Kidney tubule cell (primary cell): ENCODE results near the gene HCK.
A peak's percentile ranks its signal among the peaks of the same experiment; 100 is the strongest.

ENCODE experiments used
- DNase-seq: peaks from one replicate; pipeline ENCODE4 v3.0.0-alpha.2; 2018; ENCODE audit warnings: low spot score

HCK gene

DNA sequence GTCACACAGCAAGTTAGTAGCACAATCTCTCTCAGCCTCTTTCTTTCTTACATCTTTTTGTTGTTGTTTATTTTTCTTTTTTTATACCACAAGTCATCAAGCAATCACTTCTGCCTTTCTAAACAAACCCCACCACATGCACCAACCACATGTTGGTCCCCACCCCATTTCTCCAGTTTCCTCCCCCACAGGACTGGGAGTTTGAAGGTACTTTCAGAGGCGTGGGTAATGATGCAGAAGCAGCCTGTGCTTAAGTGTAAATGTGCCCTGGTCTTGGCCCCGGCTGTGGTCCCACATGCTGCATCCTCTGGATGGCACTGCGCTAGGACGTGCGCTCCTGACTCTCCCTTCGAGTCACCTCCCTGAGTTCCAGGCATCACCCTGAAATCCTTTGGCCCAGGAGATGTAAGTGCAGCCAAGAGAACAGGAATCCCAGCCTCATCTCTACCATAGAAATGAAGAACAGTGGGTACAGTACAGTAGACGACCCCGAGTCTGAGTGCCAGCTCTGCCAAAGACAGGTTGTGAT lies 5.7 kb downstream of the HCK start:
- DNase-seq = no peak

DNA sequence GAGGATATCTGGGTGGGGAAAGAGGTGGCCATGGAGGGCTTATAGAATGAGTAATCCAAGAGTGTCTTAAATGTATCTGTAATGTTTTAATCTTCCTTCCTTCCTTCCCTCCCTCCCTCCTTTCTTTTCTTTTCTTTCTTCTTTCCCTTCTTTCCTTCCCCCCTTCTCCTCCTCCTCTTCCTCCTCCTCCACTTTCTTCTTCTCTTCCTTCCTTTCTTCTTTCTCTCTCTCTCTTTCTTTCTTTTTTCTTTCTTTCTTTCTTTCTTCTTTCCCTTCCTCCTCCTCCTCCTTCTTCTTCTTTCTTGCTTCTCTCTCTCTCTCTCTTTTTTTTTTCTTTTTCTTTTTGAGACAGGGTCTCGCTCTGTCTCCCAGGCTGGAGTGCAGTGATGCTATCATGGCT lies 7.1 kb downstream of the HCK start:
- DNase-seq = no peak

DNA sequence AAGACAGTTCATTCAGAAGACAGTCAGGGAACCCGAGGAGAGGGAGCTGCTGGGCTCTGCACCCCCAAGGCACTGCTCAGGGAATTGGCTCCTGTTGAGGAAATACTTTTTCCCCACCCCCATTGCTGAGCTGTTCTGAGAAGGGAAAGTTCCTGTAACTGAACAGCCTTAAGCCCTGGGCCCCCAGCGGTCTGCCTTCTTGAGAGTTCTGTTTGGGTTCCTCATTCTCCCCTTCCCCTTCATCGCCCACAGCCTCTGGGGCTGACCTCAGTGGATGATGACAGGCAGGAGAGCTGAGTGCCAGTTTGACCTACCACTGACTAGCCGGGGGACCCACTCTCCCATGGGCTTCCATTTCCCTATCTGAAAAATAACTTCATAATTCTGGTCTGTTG lies 10.7 kb downstream of the HCK start:
- DNase-seq = no peak

DNA sequence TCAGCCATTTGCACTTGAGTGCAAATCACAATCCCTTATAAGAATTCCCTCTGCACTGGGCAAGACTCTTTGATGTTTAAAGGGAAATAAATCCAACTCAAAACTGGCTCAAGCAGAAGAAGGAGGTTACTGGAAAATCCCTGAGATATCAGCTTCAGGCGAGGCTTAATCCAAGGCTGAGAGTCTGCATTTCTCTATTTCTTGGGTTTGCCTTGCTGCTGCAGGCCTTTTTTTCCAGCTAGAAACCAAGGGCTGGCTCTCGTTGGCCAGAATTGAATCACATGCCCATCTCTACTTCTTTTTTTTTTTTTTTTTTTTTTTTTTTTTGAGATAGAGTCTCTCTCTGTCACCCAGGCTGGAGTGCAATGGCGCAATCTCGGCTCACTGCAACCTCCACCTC lies 11.7 kb downstream of the HCK start:
- no peak for DNase-seq

DNA sequence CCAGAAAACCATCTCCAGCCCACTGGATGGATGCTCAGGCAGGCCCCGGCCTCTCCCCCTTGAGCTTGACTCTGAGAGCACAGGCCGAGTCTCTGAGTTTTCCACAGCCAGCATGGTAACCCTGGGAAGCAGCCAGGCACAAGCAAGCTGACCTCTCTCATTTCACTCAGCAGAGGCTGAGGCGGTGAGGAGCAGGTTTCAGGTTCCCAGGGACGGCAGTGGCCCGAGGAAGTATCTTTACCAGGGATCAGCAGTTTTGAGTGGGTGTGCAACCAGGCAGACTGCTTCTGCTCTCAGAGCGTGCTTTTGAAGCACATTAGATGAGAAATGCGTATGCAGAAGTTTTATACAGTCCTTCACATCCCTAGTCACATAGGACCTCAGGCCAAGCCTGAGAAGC lies 12.6 kb downstream of the HCK start:
- DNase-seq = no peak

DNA sequence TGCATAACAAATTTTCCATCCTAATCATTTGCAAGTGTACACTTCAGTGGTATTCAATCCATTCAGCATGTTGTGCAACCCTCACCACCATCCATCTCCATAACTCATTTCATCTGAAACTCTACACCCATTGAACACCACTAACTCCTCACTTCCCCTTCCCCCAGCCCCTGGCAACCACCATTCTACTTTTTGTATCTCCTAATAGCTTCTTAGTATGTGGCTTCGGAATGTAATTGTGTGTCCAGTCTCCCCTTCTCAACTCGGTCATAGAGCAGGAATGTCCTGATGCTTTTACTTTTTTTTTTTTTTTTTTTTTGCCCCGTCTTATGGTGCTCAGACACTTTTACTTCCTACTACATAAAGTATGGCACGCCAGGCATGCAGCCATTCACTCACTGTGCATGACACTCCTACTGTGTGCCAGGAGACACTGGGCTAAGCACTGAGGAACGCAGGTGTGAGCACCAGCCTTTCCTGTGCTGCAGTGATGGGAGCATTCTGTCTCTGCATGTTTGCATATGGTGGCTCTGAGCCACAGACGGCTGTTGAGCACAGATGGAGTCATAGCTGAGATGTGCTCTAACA lies 15.3 kb downstream of the HCK start:
- peak; percentile 62 for DNase-seq

DNA sequence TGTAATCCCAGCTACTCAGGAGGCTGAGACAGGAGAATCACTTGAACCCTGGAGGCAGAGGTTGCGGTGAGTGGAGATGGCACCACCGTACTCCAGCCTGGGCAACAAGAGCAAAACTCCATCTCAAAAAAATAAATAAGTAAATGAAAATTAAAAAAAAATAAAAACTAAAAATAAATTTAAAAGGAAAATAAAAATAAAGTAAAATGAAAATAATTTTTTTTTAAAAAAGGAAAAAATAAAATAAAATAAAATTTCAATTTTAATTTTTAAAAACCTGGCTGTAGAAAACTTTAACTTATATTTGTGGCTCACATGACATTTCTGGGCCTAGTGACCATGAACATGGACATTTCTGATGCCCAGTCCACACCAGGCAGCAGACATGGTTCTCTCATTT lies 16.1 kb downstream of the HCK start:
- no peak for DNase-seq

DNA sequence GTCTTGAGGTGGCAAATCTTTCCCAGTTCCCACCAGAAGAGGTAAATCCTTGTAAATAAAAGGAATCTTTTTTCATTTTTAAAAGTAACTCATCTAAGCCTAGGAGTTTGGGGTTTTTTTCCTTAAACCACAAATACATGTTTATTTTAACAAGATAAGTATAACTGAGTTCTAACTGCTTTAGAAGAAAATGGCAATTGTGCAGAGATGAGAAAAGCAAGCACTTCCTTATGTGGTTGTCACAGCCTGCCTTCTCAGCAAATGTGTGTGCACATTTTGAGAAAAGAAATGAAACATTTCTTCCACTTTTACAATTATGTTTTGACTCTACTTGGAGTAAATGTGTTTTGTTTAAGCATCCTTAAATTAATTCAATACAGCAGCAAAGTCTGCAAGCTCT lies 17.7 kb downstream of the HCK start:
- no peak for DNase-seq

DNA sequence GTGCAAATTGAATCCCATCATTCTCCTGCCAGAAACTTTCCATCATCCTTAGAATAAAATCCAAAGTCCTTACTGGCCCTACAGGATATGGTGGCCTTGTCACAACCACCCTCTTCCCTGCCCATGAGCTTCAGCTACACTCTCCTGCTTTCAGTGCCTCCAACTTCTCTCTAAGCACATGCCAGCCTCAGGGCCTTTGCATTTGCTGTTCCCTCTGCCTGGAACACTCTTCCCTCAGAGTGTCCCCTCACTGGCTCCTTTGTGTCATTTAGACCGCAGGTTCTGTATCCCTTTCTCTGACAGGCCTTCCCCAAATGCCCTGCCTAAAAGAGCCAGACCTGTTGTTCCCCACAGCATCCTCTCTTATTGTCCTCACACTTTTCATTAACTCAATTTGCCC lies 18.2 kb downstream of the HCK start:
- DNase-seq = no peak

DNA sequence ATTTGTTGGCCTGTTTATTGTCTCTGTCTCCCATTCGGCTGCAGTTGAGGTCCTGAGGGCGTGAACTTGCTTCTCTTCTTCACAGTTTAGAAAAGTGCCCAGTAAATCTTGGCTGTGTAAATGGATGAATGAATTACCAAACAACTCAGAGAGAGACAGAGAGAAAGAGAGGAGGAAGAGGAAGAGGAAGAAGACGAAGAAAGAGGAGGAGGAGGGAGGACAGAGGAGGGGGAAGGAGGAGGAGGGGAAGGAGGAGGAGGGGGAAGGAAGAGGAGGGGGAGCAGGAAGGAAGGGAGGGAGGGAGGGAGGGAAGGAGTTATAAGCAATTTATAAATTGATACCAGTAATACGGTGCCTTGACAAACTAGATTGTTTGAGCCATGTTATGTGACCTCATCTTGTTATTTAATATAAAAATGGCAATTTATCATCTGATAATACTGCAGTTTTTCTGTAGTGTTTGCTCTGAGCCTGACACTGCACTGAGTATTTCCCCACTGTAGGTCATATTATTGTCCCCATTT lies 18.7 kb downstream of the HCK start:
- no peak for DNase-seq

DNA sequence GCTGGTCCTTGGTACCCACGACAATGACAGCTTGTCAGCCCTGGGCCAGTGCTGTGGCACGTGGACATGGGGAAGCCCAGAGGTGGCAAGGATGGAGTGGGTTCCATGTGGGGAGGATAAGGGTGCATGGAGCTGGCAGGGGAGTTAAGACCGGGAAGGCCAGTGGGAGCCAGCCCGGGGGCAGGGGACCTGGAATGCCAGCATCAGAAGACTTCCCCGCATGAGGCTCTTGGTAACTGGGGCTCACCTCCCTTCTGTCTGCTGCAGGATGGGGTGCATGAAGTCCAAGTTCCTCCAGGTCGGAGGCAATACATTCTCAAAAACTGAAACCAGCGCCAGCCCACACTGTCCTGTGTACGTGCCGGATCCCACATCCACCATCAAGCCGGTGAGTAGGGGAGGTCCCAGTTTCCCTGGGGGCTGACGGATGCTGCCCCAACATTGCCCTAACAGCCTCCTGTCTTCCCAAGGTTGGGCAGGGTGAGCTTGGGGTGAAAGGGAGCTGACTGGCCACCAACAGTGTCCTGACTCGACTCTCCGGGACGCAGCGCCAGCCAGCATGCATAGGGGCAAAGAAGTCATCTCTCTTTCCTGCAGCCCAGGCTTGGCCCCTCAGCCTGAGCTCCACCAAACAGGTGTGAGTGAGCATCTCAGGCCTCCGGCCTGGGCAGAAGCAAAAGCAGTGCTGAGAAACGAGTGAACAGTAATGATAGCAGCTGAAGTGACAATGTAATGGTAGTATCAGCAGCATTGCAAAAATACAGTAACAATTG lies 19.5 kb downstream of the HCK start:
- DNase-seq = no peak

DNA sequence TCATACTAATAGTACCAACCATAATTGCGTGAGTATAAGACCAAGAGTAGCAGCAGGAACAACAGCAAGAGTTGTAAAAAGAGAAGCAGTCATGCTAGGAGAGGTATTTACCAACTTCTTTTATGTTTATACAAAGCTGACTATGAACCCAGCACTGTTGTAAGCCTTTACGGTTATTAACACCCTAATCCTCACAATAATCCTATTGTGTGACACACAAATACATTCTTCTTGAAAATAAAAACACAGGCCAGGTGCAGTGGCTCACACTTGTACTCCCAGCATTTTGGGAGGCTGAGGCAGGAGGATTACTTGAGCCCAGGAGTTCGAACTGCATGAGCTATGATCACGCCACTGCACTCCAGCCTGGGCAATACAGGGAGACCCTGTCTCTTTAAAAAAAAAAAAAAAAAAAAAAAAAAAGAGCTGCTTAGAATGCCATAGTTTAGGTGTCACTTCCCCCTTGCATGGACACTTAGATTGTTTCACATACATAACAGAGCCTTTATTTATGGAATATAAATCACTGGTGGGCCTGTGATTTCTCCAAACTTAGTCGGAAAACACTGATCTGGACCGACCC lies 20.2 kb downstream of the HCK start:
- DNase-seq = no peak

DNA sequence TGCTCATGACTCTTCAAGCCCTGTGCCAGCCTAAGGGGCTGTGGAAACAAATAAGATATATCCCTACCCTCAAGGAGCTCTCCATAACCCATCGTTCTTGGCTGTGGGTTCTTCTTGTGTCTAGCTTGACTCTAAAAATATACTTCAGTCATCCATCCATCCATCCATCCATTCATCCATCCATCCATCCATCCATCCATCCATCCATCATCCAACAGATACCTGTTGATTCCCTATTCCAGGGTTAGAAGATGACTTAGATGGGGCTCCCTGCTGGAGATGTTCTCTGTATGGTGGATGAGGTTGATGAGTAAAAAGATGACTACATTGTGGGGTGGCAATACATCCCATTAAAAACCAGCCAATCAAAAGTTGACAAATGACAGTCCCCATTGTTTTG lies 23.5 kb downstream of the HCK start:
- no peak for DNase-seq

DNA sequence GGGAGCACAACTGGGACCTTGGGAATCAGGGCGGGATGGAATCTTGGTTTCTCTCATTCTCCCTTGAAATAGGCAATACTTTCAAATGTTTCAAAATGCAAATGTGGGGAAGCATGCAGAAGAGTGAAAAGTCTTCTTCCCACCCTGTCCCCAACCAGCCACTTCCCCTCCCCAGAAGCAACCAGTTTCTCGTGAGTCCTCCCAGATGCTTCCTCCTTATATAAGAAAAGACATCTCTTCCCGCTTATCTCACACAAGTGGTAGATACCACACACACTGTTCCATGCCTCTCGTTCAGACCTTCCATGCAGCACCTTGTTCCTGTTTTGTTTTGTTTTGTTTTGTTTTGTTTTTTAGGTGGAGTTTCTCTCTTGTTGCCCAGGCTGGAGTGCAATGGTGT lies 25.1 kb downstream of the HCK start:
- DNase-seq = no peak

DNA sequence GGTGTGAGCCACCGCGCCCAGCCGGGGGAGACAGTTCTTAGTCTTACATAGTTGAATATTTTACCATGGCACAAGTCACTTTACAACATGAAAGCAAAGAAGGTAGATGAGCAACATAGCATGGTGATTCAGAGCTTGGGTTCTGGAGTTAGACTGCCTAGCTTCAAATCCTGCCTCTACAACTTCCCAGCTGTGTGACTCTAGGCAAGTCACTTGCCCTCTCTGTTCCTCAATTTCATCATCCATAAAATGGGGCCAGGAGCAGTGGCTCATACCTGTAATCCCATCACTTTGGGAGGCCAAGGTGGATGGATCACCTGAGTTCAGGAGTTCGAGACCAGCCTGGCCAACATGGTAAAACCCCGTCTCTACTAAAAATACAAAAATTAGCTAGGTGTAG lies 26.3 kb downstream of the HCK start:
- no peak for DNase-seq

DNA sequence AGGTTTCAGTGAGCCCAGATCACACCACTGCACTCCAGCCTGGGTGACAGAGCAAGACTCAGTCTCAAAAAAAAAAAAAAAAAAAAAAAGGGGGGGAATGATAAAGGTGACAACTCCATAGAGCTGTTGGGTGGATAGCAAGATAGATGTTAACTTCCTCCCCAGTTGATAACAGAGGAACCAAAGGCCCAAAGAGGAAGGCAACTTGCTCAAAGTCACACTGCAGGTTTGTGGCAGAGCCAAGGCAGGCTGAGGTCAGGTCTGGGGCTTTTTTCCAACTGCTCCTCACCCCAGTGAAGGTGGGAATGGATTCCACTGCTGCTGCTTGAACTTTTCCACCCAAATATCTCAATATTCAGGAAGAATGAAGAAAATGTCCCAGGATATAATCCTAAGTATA lies 26.7 kb downstream of the HCK start:
- no peak for DNase-seq

DNA sequence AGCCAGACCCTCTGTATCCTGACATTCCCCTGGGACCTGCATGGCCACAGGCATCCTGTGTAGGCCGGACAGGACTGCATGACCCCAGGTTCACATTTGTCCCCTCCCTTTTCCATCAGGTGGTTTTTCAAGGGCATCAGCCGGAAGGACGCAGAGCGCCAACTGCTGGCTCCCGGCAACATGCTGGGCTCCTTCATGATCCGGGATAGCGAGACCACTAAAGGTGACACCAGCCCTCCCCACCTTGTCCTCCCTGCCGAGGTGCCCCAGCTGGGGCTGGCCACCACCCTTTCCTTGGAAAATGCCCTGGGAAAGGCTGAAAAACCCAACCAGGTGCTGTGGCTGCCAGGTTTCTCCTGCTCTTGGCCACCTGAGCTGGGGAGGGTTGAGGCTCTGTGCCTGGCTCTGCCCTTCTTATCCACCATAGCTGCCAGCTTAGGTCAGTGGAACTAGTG lies 27.6 kb downstream of the HCK start:
- DNase-seq = no peak

DNA sequence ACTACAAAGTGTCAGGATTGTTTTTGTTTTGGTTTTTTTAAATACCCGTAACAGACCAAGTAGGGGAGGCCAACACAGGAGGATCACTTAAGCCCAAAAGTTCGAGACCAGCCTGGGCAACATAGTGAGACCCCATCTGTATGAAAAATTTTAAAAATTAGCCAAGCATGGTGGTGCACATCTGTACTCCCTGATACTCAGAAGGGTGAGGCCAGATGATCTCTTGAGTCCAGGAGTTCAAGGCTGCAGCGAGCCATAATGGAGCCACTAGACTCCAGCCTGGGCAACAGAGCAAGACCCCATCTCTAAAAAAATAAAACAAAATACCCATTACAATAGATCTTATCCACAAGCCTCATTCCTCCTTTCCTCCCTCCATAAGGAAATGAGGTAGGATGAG lies 28.7 kb downstream of the HCK start:
- DNase-seq = no peak

DNA sequence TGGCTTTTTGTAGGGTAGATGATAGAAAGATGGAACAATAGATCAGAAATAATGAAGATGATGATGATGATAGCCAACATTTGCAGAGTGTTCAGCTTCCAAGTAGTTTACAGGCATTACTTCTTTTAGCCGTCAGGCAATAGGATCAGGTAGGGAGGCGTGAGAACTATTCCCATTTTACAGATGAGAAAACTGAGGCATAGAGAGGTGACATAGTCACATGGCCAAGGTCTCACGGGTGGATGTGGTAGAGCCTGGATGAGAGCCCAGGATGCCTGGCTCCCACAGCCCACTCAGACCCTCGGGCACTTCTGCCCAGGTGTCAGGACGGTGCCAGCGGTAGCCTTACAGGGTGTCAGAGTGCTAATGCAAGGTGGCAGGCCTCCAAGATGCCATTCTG lies 31.4 kb downstream of the HCK start:
- DNase-seq = no peak

DNA sequence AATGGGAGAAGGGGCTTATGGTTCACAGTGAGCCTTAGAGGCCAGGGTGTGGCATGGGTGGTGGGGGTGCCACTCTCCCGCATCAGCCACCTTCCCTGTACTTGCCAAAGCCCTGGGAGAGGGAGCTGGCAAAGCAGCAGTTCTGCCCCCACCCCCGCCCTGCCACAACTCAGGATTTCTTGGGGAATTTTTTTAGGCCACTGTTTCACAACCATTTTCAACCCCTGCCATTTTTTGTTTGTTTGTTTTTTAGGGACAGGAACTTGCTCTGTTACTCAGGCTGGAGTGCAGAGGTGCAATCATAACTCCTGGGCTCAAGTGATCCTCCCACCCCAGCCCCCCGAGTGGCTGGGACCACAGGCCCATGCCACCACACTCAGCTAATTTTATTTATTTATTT lies 35.0 kb downstream of the HCK start:
- no peak for DNase-seq

DNA sequence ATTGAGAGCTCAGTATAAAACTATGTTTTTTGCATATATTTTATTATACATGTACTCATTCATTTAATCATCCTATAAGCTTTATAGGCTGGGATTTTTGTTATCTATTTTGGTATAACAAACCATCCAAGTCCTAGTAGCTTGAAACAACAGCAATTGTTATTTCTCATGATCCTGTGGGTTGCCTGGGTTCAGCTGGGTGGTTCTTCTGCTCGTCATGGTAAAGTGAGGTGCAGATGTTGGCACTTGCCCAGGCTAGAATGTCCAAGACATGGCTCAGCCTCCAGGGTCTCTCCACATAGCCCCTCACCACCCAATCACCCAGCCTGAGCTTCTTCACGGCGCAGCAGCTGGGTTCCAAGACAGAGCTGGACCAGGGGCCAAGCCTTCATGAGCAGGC lies 36.7 kb downstream of the HCK start:
- DNase-seq = no peak

DNA sequence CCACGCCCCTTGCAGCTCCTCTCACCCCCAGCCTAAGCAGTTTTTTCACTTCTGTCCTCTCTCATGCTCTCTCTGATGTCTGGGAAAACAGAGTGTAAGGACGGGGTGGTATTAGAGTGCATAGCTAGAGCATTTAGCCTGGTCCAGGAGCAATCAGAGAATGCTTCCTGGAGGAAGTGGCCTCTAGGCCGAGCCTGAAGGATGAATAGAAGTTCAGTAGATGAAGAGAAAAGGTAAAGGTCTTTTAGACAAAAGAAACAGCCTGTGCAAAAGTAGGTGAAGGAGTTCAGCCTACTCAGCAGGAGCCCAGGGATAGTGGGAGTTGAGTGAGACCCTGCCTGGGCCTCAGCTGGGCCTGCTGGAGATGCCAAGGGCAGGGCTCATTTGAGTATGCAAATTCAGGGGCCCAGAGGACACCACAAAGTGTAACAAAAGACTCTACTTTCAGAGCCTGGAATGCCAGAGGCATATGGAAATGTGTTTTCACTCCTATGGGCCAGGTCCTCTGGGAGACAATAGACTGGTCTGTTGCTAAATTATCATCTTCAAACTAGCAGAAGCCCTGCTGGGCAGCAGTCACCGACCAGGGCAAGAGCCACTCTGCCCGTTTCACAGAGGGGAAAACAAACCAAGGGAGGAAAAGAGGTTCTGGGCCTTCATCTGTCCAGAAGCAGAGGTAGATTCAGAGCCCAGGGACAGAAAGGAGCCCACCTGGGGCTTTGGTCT lies 37.8 kb downstream of the HCK start:
- DNase-seq = no peak
